Suprapubic skin (tissue), 4 donors: ENCODE data around the gene ACOT2.
"Not testable (repeated sequence)": the region's sequence is repeated elsewhere in the genome, so short reads cannot be mapped to it uniquely, and the experiment has no call there.

Experiments
- CTCF ChIP-seq, 2 donors: fragments of 200-600 bp in 1 of 2; fragments of 450-650 bp in 1 of 2; sonication (generic) in 1 of 2; IDR thresholded peaks; one replicate each; pipeline ENCODE4 v1.5.1; 2016 to 2019; ENCODE audit warnings: antibody characterized with exemption in 2 of 2, mild to moderate bottlenecking in 1 of 2, moderate library complexity in 1 of 2
- POLR2A ChIP-seq, 2 donors: fragments of 450-650 bp; IDR thresholded peaks; one replicate each; pipeline ENCODE4 v1.6.1; 2017; ENCODE audit warnings: antibody characterized with exemption in 2 of 2, mild to moderate bottlenecking in 2 of 2, moderate library complexity in 2 of 2
- POLR2AphosphoS5 ChIP-seq, 3 donors: sonication (generic); formaldehyde crosslinking; IDR thresholded peaks; one replicate each; pipeline ENCODE4 v1.6.1; 2017; ENCODE audit warnings: antibody characterized with exemption in 3 of 3

- not testable (repeated sequence) for TF ChIP-seq CTCF, POLR2A, POLR2AphosphoS5 (IDR thresholded peaks at IDR 0.05)
Observed at GRCh38 chr14:73531971-73532370, 37.0 kb upstream of the ACOT2 start.
